ENCODE measurements around the gene DUSP15. TPM values are rescaled to one million over a fixed set of nuclear protein-coding genes. Genes with fewer than 3 reads are reported as not detected.
"Not testable (repeated sequence)": the region's sequence is repeated elsewhere in the genome, so short reads cannot be mapped to it uniquely, and the experiment has no call there.

The DUSP15 gene
- total RNA-seq: not detected in 2 replicates

- DNase-seq (ENCODE audit: low read depth): no peak
- H3K4me3 ChIP-seq (ENCODE audit: low read depth, low read length): peak within 1 kb of the TSS; percentile 45
- no peak for TF ChIP-seq CTCF (conservative IDR thresholded peaks at IDR 0.05; ENCODE audit: low read depth, low read length)
Observed at GRCh38 chr20:31869942-31870725, at the start of gene DUSP15, which contains the start of gene TTLL9. TSS of gene DUSP15 (minus strand) at chr20:31870527. CDS start at chr20:31870337, 190 bp downstream. TSS of gene TTLL9 (plus strand) at chr20:31870634. CDS start at chr20:31871127, 493 bp downstream.

- TF ChIP-seq CTCF (conservative IDR thresholded peaks at IDR 0.05; ENCODE audit: low read depth, low read length): no peak
- no peak overlapping the region for H3K4me3 ChIP-seq (ENCODE audit: low read depth, low read length)
- DNase-seq (ENCODE audit: low read depth): no peak
Observed at GRCh38 chr20:31919410-31920155, 49.3 kb upstream of the DUSP15 start.

- H3K4me3 ChIP-seq (ENCODE audit: low read depth, low read length): no peak overlapping the region
- DNase-seq (ENCODE audit: low read depth): no peak
- no peak for TF ChIP-seq CTCF (conservative IDR thresholded peaks at IDR 0.05; ENCODE audit: low read depth, low read length)
Observed at GRCh38 chr20:31918466-31919105, 48.3 kb upstream of the DUSP15 start.

GRCh38 chr20:31917962-31918412 is 47.7 kb upstream of the DUSP15 start:
- not testable (repeated sequence) for H3K4me3 ChIP-seq (ENCODE audit: low read depth, low read length); DNase-seq (ENCODE audit: low read depth)

- H3K4me3 ChIP-seq (ENCODE audit: low read depth, low read length): no peak overlapping the region
- DNase-seq (ENCODE audit: low read depth): no peak
- TF ChIP-seq CTCF (conservative IDR thresholded peaks at IDR 0.05; ENCODE audit: low read depth, low read length): no peak
Observed at GRCh38 chr20:31916708-31917107, 46.4 kb upstream of the DUSP15 start.

GRCh38 chr20:31915491-31916280 is 45.4 kb upstream of the DUSP15 start:
- TF ChIP-seq CTCF (conservative IDR thresholded peaks at IDR 0.05; ENCODE audit: low read depth, low read length): no peak
- no peak overlapping the region for H3K4me3 ChIP-seq (ENCODE audit: low read depth, low read length)
- no peak for DNase-seq (ENCODE audit: low read depth)
